Colonic mucosa (tissue), 4 donors: ENCODE data around the gene MARCHF2. TPM values are rescaled to one million over a fixed set of nuclear protein-coding genes. Genes with fewer than 3 reads are reported as not detected.
A peak's percentile ranks its signal among the peaks of the same experiment; 100 is the strongest.

ENCODE experiments used
- DNase-seq: peaks from one replicate; pipeline ENCODE4 v3.0.0-alpha.2; 2020
- H3K27ac ChIP-seq: fragments of 200-600 bp; one replicate; pipeline ENCODE4 v1.8.0; 2021
- H3K27me3 ChIP-seq: fragments of 200-600 bp; one replicate; pipeline ENCODE4 v1.8.0; 2021
- H3K36me3 ChIP-seq: fragments of 200-600 bp; one replicate; pipeline ENCODE4 v1.8.0; 2021
- H3K4me1 ChIP-seq: fragments of 200-600 bp; one replicate; pipeline ENCODE4 v1.8.0; 2021; ENCODE audit warnings: mild to moderate bottlenecking
- H3K4me3 ChIP-seq: fragments of 200-600 bp; one replicate; pipeline ENCODE4 v1.8.0; 2021
- H3K9ac ChIP-seq, 2 donors: one replicate each; pipeline ENCODE4 v1.7.0; 2013; ENCODE audit warnings: control low read depth in 2 of 2, low read depth in 2 of 2, low read length in 2 of 2
- H3K9me3 ChIP-seq: fragments of 200-600 bp; one replicate; pipeline ENCODE4 v1.8.0; 2021
- intact Hi-C: fragments of 100-400 bp; cut with DNase I; formaldehyde crosslinking; loops from one replicate; pipeline ENCODE4 v1.14.1; 2022
- total RNA-seq, 2 donors: library from RNA; stranded (reverse); fragmentation: NEBNext Ultra II Directional in 1 of 2; extraction: Animal tissue kit (Norgen Biotek cat#: 25700) in 1 of 2; gene quantifications; one replicate each; pipeline ENCODE4 v1.2.1, GENCODE V29; 2021
- TF ChIP-seq, protein P1 (sequence below): fragments of 200-600 bp; IDR thresholded peaks from one replicate; pipeline ENCODE4 v1.8.0; 2022; ENCODE audit warnings: antibody characterized with exemption, mild to moderate bottlenecking
- donor health status: healthy.
- donor health status: DM: no; HTN: no; CAD: no.
- donor health status: DM: no; HTN: no; CAD: no.

Gene MARCHF2
- total RNA-seq, 2 donors from 2014 or later: 18.8 to 33.1 TPM

DNA sequence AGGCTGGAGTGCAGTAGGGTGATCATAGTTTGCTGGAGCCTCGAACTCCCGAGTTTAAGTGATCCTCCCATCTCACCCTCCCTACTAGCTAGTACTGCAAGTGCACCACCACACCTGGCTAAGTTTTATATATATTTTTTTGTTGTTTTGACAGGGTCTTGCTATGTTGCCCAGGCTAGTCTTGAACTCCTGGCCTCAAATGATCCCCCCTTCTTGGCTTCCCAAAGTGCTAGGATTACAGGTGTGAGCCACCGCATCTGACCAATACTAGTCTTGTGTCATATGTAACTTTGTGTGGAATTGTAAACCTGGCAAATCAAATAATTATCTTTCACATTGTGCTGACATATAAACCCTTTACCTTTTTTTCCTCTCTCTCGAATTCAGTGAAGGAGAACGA is 41.9 kb downstream of the MARCHF2 start:
- H3K27ac ChIP-seq: no peak overlapping the region
- no peaks in the 10 kb centered on the region for H3K9me3 ChIP-seq
- H3K36me3 ChIP-seq: peaks cover 4% of the 10 kb centered on the region
- peaks cover 7% of the 10 kb centered on the region for H3K4me1 ChIP-seq
- TF ChIP-seq, protein P1, sequence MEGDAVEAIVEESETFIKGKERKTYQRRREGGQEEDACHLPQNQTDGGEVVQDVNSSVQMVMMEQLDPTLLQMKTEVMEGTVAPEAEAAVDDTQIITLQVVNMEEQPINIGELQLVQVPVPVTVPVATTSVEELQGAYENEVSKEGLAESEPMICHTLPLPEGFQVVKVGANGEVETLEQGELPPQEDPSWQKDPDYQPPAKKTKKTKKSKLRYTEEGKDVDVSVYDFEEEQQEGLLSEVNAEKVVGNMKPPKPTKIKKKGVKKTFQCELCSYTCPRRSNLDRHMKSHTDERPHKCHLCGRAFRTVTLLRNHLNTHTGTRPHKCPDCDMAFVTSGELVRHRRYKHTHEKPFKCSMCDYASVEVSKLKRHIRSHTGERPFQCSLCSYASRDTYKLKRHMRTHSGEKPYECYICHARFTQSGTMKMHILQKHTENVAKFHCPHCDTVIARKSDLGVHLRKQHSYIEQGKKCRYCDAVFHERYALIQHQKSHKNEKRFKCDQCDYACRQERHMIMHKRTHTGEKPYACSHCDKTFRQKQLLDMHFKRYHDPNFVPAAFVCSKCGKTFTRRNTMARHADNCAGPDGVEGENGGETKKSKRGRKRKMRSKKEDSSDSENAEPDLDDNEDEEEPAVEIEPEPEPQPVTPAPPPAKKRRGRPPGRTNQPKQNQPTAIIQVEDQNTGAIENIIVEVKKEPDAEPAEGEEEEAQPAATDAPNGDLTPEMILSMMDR: no peak
- intact Hi-C loops: no loop called here
- DNase-seq: no peak
- no peak overlapping the region for H3K9ac ChIP-seq
- no peaks in the 10 kb centered on the region for H3K27me3 ChIP-seq
- H3K4me3 ChIP-seq: no peak overlapping the region

DNA sequence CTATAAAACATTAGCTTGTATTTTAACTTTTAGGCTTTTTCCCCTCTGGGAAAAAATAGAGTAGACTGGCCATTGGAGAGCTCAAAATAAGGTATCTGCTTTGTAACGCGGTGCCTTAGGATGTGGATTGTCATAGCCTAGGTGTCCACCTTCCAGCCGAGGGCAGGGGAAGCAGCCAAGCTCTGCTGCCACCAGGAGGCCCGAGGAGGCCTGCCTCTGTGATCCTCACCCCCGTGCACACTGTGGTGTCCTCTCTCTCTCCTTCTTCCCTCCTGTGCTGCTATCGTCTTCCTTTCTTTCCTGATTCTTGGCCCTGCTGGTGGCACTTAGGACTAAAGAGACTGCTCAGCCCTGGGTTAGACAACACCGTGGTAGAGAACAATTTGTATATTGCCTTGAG is 43.0 kb downstream of the MARCHF2 start:
- TF ChIP-seq, protein P1: no peak
- peaks cover 7% of the 10 kb centered on the region for H3K4me1 ChIP-seq
- DNase-seq: no peak
- H3K4me3 ChIP-seq: no peak overlapping the region
- no peak overlapping the region for H3K9ac ChIP-seq
- no peak overlapping the region for H3K27ac ChIP-seq
- H3K36me3 ChIP-seq: peaks cover 4% of the 10 kb centered on the region
- no peaks in the 10 kb centered on the region for H3K27me3 ChIP-seq
- H3K9me3 ChIP-seq: no peaks in the 10 kb centered on the region
- intact Hi-C loops: no loop called here

DNA sequence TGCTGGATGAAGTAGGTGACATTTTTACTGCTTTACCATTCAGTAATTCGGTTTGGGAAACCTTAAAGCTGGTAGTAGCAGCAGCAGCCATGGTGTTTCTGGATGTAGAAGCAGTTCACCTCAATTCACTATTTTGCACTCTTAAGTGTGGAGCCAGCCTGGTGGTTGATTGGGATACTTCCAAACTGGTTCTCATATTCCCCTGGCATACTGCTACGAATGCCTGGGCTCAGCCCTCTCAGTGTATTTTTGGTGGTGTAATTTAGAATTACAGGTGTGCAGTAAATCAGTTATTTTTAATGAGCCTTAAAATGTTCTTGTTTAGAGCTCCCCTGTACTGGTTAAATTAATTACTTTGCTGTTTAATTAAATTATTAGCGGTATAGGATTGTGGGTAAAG is 44.1 kb downstream of the MARCHF2 start:
- Histone ChIP-seq H3K4me1 (peaks cover 7% of the 10 kb centered on the region), H3K27ac (no peak overlapping the region), H3K9me3 (no peaks in the 10 kb centered on the region), H3K9ac (no peak overlapping the region), H3K36me3 (peaks cover 4% of the 10 kb centered on the region), H3K27me3 (no peaks in the 10 kb centered on the region), H3K4me3 (no peak overlapping the region)
- intact Hi-C loops: no loop called here
- TF ChIP-seq, protein P1: no peak
- DNase-seq: no peak

DNA sequence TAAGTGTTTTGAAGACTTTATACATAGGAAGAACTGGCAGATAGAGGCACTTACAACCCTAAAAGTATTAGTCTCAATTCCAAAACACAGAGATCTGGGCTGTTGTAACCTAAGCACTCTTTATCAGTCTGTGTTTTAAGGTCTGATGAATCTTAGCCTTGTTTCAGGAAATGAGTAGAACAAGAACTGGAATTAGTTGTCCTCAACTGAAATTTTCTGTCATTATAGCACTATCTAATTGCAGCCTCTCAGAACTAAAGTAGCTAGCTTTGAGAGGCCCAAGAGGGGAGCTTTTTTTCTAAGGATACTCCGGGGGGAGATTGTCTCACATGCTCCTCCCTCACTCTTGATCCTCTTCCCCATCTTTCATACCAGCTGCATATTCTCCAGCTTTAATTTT is 44.7 kb downstream of the MARCHF2 start:
- intact Hi-C loops: no loop called here
- DNase-seq: no peak
- Histone ChIP-seq H3K27ac (no peak overlapping the region), H3K36me3 (peaks cover 4% of the 10 kb centered on the region), H3K9ac (no peak overlapping the region), H3K27me3 (no peaks in the 10 kb centered on the region), H3K4me3 (no peak overlapping the region), H3K9me3 (no peaks in the 10 kb centered on the region), H3K4me1 (peaks cover 7% of the 10 kb centered on the region)
- TF ChIP-seq, protein P1: no peak

DNA sequence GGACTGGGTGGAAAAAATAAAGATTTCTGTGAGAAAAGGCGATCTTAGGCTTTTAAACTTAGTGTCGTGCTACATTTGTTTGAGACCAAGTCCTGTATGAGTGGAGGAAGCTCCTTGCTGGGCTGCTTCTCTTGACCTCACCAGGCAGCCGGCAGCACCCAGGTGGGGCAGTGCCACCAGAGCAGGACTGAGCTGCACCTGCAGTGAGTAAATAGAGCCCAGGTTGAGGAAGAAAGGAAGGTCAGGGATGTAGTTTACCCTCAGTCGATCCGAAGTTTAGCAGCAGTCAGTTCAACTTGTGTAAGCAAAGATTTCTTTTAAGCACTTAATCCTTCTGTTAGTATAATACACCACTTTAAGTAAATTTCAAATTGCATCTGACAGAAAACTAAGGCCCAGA is 45.3 kb downstream of the MARCHF2 start:
- no peak overlapping the region for H3K9ac ChIP-seq

More for the DNA sequence above, 45.3 kb downstream of the MARCHF2 start:
- Histone ChIP-seq H3K4me1 (peaks cover 7% of the 10 kb centered on the region), H3K9me3 (no peaks in the 10 kb centered on the region), H3K27ac (no peak overlapping the region), H3K36me3 (peaks cover 4% of the 10 kb centered on the region), H3K27me3 (no peaks in the 10 kb centered on the region), H3K4me3 (no peak overlapping the region)
- TF ChIP-seq, protein P1: no peak
- intact Hi-C loops: no loop called here
- DNase-seq: peak; percentile 44
